Esophagus muscularis mucosa (tissue), 3 donors: Measurements from ENCODE around the gene RPS6KA2.

Source experiments
- CTCF ChIP-seq, 3 experiments: fragments of 200-600 bp in 2 of 3; fragments of 450-650 bp in 1 of 3; sonication (generic) in 2 of 3; IDR thresholded peaks; one replicate each; pipeline ENCODE4 v1.5.1; 2017 to 2019; ENCODE audit warnings: antibody characterized with exemption in 3 of 3, mild to moderate bottlenecking in 2 of 3, moderate library complexity in 1 of 3
- EP300 ChIP-seq: sonication (generic); formaldehyde crosslinking; IDR thresholded peaks from one replicate; pipeline ENCODE4 v1.6.1; 2017; ENCODE audit warnings: antibody characterized with exemption

- no peak for TF ChIP-seq CTCF (IDR thresholded peaks at IDR 0.05)
- TF ChIP-seq EP300: no peak
Observed at GRCh38 chr6:166618866-166619761, 7.9 kb downstream of the RPS6KA2 start.
